Breast epithelium (tissue), 4 donors: ENCODE measurements around the gene GUCY1A2. TPM values are rescaled to one million over a fixed set of nuclear protein-coding genes. Genes with fewer than 3 reads are reported as not detected.

Experiments
- DNase-seq, 2 donors: peaks; one replicate each; pipeline ENCODE4 v3.0.0-alpha.2; 2019; ENCODE audit warnings: low spot score in 2 of 2
- H3K27ac ChIP-seq, 2 donors: fragments of 200-600 bp; sonication (generic) in 1 of 2; one replicate each; pipeline ENCODE4 v1.5.1; 2016 to 2019; ENCODE audit warnings: mild to moderate bottlenecking in 1 of 2
- H3K27me3 ChIP-seq, 2 donors: fragments of 200-600 bp; sonication (generic) in 1 of 2; one replicate each; pipeline versions ENCODE4 v1.5.1 to v1.6.0; 2017 to 2019; ENCODE audit warnings: control low read depth in 1 of 2, mild to moderate bottlenecking in 1 of 2
- H3K36me3 ChIP-seq: fragments of 200-600 bp; one replicate; pipeline ENCODE4 v1.5.1; 2019
- H3K4me1 ChIP-seq, 2 donors: fragments of 200-600 bp; sonication (generic); one replicate each; pipeline ENCODE4 v1.5.1; 2016 to 2019; ENCODE audit warnings: control low read depth in 1 of 2
- H3K4me3 ChIP-seq, 3 donors: fragments of 200-600 bp; sonication (generic); 1 replicate in 2 of 3; 2 replicates in 1 of 3; pipeline ENCODE4 v1.5.1; 2016 to 2019; ENCODE audit warnings: mild to moderate bottlenecking in 3 of 3, moderate library complexity in 2 of 3
- H3K9me3 ChIP-seq, 2 donors: fragments of 200-600 bp; sonication (generic) in 1 of 2; one replicate each; pipeline ENCODE4 v1.5.1; 2016 to 2019; ENCODE audit warnings: control low read depth in 1 of 2
- POLR2A ChIP-seq: fragments of 450-650 bp; IDR thresholded peaks from one replicate; pipeline ENCODE4 v1.6.1; 2016; ENCODE audit warnings: antibody characterized with exemption, mild to moderate bottlenecking, moderate library complexity
- POLR2AphosphoS5 ChIP-seq, 3 donors: sonication (generic); formaldehyde crosslinking; IDR thresholded peaks; one replicate each; pipeline ENCODE4 v1.6.1; 2017; ENCODE audit warnings: antibody characterized with exemption in 3 of 3
- intact Hi-C: fragments of 100-400 bp; cut with DNase I; formaldehyde crosslinking; loops from one replicate; pipeline ENCODE4 v1.15.1; 2023; ENCODE audit warnings: low total_unique reads
- total RNA-seq, 3 donors: library from RNA; depleted of rRNA; stranded (reverse); fragments of >200 nt; gene quantifications; one replicate each; pipeline ENCODE4 v1.1.0, GENCODE V29; 2016
- TF ChIP-seq, protein P1 (sequence below), 3 donors: fragments of 450-650 bp; IDR thresholded peaks; one replicate each; pipeline ENCODE4 v1.5.1; 2016 to 2017; ENCODE audit warnings: antibody characterized with exemption in 3 of 3, mild to moderate bottlenecking in 3 of 3, moderate library complexity in 3 of 3

The GUCY1A2 gene
- total RNA-seq, 3 donors from 2014 or later, result 3.2 to 5.3 (median 4.9) TPM

DNA sequence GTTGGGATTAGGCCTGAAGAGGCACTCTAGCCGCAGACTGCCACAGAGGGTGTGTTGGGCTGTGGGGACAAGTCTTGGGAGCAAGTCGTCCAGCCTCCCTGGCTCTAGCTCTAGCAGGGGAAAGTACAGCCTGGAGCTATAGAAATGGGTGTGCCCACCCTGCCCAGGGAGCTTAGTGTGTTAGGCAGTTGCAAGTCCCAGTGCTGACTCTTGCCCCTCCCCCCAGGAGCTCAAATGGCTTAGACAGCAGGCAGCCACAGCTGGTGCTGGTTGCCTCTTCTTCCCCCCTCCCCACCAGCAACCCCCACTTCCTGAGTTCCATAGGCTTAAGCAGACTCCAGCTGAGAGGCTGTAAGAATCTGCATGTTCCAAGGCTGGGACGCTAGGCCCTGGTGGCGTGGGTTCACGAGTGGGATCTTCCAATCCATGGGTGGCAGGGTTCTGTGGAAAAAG is 61.2 kb downstream of the GUCY1A2 start:
- Histone ChIP-seq H3K4me1 (no peaks in the 10 kb centered on the region), H3K9me3 (no peaks in the 10 kb centered on the region), H3K27ac (no peak overlapping the region), H3K36me3 (no peaks in the 10 kb centered on the region), H3K27me3 (no peaks in the 10 kb centered on the region), H3K4me3 (no peak overlapping the region)
- intact Hi-C loops, result no loop called here
- TF ChIP-seq POLR2AphosphoS5 (IDR thresholded peaks at IDR 0.05) (no peak), POLR2A (no peak)
- TF ChIP-seq, protein P1, sequence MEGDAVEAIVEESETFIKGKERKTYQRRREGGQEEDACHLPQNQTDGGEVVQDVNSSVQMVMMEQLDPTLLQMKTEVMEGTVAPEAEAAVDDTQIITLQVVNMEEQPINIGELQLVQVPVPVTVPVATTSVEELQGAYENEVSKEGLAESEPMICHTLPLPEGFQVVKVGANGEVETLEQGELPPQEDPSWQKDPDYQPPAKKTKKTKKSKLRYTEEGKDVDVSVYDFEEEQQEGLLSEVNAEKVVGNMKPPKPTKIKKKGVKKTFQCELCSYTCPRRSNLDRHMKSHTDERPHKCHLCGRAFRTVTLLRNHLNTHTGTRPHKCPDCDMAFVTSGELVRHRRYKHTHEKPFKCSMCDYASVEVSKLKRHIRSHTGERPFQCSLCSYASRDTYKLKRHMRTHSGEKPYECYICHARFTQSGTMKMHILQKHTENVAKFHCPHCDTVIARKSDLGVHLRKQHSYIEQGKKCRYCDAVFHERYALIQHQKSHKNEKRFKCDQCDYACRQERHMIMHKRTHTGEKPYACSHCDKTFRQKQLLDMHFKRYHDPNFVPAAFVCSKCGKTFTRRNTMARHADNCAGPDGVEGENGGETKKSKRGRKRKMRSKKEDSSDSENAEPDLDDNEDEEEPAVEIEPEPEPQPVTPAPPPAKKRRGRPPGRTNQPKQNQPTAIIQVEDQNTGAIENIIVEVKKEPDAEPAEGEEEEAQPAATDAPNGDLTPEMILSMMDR (IDR thresholded peaks at IDR 0.05), result no peak
- no peak for DNase-seq

DNA sequence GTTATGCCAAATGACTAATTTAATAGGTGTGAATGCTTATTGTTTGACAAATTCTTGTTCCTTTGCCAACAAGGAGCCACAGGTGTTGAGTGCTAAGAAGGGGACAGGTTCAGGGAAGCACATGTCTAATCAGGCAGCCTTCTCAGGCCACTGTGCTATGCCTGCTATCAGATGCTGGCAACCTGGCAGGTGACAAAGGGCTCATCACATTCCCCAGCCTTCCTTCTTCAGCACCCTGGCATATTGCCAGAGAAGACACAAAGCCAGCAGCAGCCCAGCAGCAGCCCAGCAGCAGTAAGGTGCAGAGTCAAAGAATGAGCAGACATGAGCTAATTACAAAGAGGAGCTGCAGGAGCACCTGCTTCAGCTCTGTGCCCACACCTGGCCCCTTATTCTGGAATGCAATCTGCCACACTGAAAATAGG is 68.2 kb downstream of the GUCY1A2 start:
- H3K9me3 ChIP-seq, result no peaks in the 10 kb centered on the region
- H3K4me1 ChIP-seq, result no peaks in the 10 kb centered on the region
- H3K27me3 ChIP-seq, result no peaks in the 10 kb centered on the region
- no peak for DNase-seq
- TF ChIP-seq, protein P1 (IDR thresholded peaks at IDR 0.05), result no peak
- TF ChIP-seq POLR2AphosphoS5 (IDR thresholded peaks at IDR 0.05) (no peak), POLR2A (no peak)
- no peaks in the 10 kb centered on the region for H3K36me3 ChIP-seq
- no peak overlapping the region for H3K4me3 ChIP-seq
- intact Hi-C loops, result no loop called here
- H3K27ac ChIP-seq, result no peak overlapping the region

DNA sequence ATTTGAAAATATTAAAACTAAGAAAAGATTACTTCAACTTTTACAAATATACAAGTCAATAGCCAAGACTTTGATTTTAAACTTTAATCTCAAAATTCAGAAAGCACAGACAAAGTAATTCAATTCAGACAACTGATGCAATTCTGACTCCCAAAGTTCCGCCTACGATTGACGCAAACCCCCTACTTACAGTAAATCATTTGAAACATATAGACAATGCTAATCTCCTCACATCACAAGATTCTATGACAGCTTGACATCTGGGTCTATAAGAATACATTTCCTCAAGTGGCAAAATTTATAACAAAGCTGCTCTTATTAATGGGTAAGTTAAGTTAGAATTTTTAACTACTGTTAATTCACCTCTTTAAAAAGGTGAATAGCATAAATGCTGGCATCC is 75.2 kb downstream of the GUCY1A2 start:
- H3K4me3 ChIP-seq, result no peak overlapping the region
- no peaks in the 10 kb centered on the region for H3K9me3 ChIP-seq
- TF ChIP-seq POLR2A, result no peak
- no peak for TF ChIP-seq POLR2AphosphoS5 (IDR thresholded peaks at IDR 0.05)
- TF ChIP-seq, protein P1 (IDR thresholded peaks at IDR 0.05), result no peak
- H3K36me3 ChIP-seq, result no peaks in the 10 kb centered on the region
- intact Hi-C loops, result no loop called here
- H3K27ac ChIP-seq, result no peak overlapping the region
- DNase-seq, result no peak
- H3K27me3 ChIP-seq, result no peaks in the 10 kb centered on the region
- H3K4me1 ChIP-seq, result no peaks in the 10 kb centered on the region

DNA sequence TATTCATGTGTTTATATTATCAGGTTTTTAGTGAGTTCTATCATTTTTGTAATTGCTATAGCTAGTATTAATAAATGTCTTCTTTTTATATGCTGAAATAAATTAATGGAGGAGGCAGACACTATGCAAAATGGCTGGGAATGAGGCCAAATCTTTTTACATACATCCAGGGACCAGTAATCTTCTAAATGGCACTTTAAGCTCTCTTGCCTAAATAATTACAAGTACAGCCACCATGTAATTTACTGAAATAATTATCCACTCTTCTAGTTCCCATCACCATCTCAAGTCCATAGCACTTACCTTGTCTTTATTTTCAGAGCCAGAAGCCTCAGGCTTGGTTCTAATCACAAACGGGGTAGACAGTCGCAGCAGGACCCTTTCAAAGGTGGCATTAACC is 79.1 kb downstream of the GUCY1A2 start:
- H3K4me3 ChIP-seq, result no peak overlapping the region
- no peaks in the 10 kb centered on the region for H3K4me1 ChIP-seq
- H3K36me3 ChIP-seq, result no peaks in the 10 kb centered on the region
- H3K9me3 ChIP-seq, result no peaks in the 10 kb centered on the region
- DNase-seq, result no peak
- H3K27ac ChIP-seq, result no peak overlapping the region
- TF ChIP-seq, protein P1 (IDR thresholded peaks at IDR 0.05), result no peak
- TF ChIP-seq POLR2A (no peak), POLR2AphosphoS5 (IDR thresholded peaks at IDR 0.05) (no peak)
- intact Hi-C loops, result no loop called here
- no peaks in the 10 kb centered on the region for H3K27me3 ChIP-seq

DNA sequence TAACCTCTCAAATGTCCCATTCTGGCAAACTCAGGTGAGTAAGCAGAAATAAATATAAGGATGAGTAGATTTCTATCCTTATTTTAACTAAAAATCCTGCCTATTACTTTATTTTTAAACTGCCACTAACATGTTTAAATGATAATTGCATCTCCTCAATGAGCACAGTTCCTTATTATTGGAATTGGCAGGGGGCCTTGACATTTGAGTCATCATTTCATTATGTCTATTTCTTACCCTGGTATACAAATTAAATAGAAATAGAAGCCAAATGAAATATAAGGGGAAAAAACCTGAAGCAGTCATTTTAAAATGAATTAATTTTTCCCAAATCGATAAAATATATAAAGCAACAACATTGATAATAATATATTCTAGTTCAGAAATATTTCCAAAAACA is 81.2 kb downstream of the GUCY1A2 start:
- Histone ChIP-seq H3K4me1 (no peaks in the 10 kb centered on the region), H3K9me3 (no peaks in the 10 kb centered on the region), H3K27me3 (no peaks in the 10 kb centered on the region), H3K36me3 (no peaks in the 10 kb centered on the region), H3K4me3 (no peak overlapping the region), H3K27ac (no peak overlapping the region)
- intact Hi-C loops, result no loop called here
- TF ChIP-seq POLR2AphosphoS5 (IDR thresholded peaks at IDR 0.05) (no peak), POLR2A (no peak)
- TF ChIP-seq, protein P1 (IDR thresholded peaks at IDR 0.05), result no peak
- no peak for DNase-seq
